ENCODE data around the gene HDAC7. TPM values are rescaled to one million over a fixed set of nuclear protein-coding genes. Genes with fewer than 3 reads are reported as not detected.

Gene HDAC7
- total RNA-seq, 1 experiment from 2014 or later, result 71.2 TPM

DNA sequence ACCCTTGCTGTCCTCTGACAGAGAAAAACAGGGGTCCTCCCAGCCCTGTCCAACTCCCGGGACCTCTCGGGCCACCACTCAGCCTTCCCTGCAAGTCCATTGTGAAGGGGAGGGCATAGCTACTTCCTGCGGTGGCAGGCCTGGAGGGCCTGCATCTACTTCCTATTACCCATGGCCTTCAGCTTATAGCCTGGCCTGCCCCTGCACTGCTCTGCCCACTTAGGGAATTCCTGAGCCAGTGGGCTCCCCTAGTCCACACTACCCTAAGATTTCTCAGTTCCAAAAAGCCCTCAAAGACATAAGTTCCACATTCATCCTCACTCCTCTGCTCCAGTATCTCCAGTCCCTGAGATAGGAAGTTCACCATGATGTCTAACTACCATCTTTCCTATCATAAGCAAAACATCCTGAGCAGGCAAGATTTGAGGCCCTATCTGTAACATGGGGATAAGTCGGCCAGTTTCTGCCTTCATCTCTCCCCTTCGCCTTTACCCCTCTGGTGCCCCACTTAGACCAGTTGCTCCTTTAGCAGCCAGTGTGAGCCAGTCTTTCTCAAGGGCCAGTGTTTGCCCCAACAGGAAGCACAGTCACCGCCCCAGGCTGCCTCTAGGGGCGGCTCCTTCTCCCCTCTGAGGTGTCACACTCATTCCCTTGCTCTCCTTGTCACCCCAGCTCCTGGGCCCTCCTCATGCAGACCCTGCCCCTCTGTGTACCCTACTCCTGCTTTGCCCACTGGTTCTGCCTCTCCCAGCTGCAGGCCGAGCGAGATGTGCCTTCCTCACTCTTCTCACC is 10.9 kb downstream of the HDAC7 start:
- Mint-ChIP-seq H3K27ac (ENCODE audit: unreplicated experiment) (no peak overlapping the region), H3K9me3 (ENCODE audit: unreplicated experiment) (no peaks in the 10 kb centered on the region), H3K27me3 (ENCODE audit: insufficient read depth, unreplicated experiment) (no peaks in the 10 kb centered on the region), H3K36me3 (ENCODE audit: insufficient read depth, unreplicated experiment) (peaks cover 9% of the 10 kb centered on the region), H3K4me1 (ENCODE audit: low read depth, unreplicated experiment) (peaks cover 9% of the 10 kb centered on the region), H3K4me3 (ENCODE audit: unreplicated experiment) (no peak overlapping the region)
- Histone ChIP-seq H3K4me3 (ENCODE audit: low read depth, low read length) (no peak overlapping the region), H3K9me3 (no peaks in the 10 kb centered on the region), H3K4me1 (peaks cover 18% of the 10 kb centered on the region), H3K36me3 (ENCODE audit: control insufficient read depth, insufficient read depth, low read length) (no peaks in the 10 kb centered on the region; the same call in 1 of the 2 replicates), H3K27me3 (replicated peaks; ENCODE audit: control insufficient read depth, insufficient read depth, low read length) (no peaks in the 10 kb centered on the region)
- intact Hi-C loops (cut with micrococcal nuclease; ENCODE audit: unreplicated experiment), result no loop called here
- no TSS peak for BruUV-seq (replicated peaks)
- ChIA-PET CTCF (interaction anchor here (0.7 to 3.3 kb wide), 3 partner anchors 11 to 33 kb away, joined by 4 to 21 read pairs (median 7); no protein-coding TSS in a partner anchor), POLR2A (interaction anchor here (1.5 kb wide), 1 partner anchor 12 kb away, joined by 3 read pairs; no protein-coding TSS in a partner anchor)
- DNase-seq, result no peak
- TF ChIP-seq CTCF (IDR thresholded peaks at IDR 0.05; ENCODE audit: insufficient read depth in 1 of 2, low read depth in 1 of 2, low read length in 1 of 2, severe bottlenecking in 1 of 2, unreplicated experiment in 1 of 2), result no peak

GRCh38 chr12:47808050-47808449 is 11.7 kb downstream of the HDAC7 start:
- POLR2A ChIA-PET, result interaction anchor here (1.5 kb wide), 1 partner anchor 13 kb away, joined by 3 read pairs; no protein-coding TSS in a partner anchor
- BruUV-seq (replicated peaks), result no TSS peak
- DNase-seq, result no peak
- Mint-ChIP-seq H3K9me3 (ENCODE audit: unreplicated experiment) (no peaks in the 10 kb centered on the region), H3K27me3 (ENCODE audit: insufficient read depth, unreplicated experiment) (no peaks in the 10 kb centered on the region), H3K4me3 (ENCODE audit: unreplicated experiment) (no peak overlapping the region), H3K4me1 (ENCODE audit: low read depth, unreplicated experiment) (peaks cover 9% of the 10 kb centered on the region), H3K36me3 (ENCODE audit: insufficient read depth, unreplicated experiment) (peaks cover 9% of the 10 kb centered on the region), H3K27ac (ENCODE audit: unreplicated experiment) (no peak overlapping the region)
- Histone ChIP-seq H3K4me1 (peaks cover 18% of the 10 kb centered on the region), H3K9me3 (no peaks in the 10 kb centered on the region), H3K4me3 (ENCODE audit: low read depth, low read length) (no peak overlapping the region), H3K27me3 (replicated peaks; ENCODE audit: control insufficient read depth, insufficient read depth, low read length) (no peaks in the 10 kb centered on the region), H3K36me3 (ENCODE audit: control insufficient read depth, insufficient read depth, low read length) (no peaks in the 10 kb centered on the region; the same call in 1 of the 2 replicates)
- intact Hi-C loops (cut with micrococcal nuclease; ENCODE audit: unreplicated experiment), result no loop called here
- no peak for TF ChIP-seq CTCF (IDR thresholded peaks at IDR 0.05; ENCODE audit: insufficient read depth in 1 of 2, low read depth in 1 of 2, low read length in 1 of 2, severe bottlenecking in 1 of 2, unreplicated experiment in 1 of 2)
- CTCF ChIA-PET, result interaction anchor here (0.7 to 3.3 kb wide), 4 partner anchors 11 to 33 kb away, joined by 3 to 21 read pairs (median 6); no protein-coding TSS in a partner anchor

GRCh38 chr12:47807338-47807737 is 12.4 kb downstream of the HDAC7 start:
- peaks cover 16% of the 10 kb centered on the region for H3K36me3 Mint-ChIP-seq (ENCODE audit: insufficient read depth, unreplicated experiment)
- Histone ChIP-seq H3K4me3 (ENCODE audit: low read depth, low read length) (no peak overlapping the region), H3K4me1 (peaks cover 14% of the 10 kb centered on the region), H3K36me3 (ENCODE audit: control insufficient read depth, insufficient read depth, low read length) (no peaks in the 10 kb centered on the region; the same call in 1 of the 2 replicates), H3K27me3 (replicated peaks; ENCODE audit: control insufficient read depth, insufficient read depth, low read length) (no peaks in the 10 kb centered on the region), H3K9me3 (no peaks in the 10 kb centered on the region)
- no peak overlapping the region for H3K27ac Mint-ChIP-seq (ENCODE audit: unreplicated experiment)
- no peak for DNase-seq
- intact Hi-C loops (cut with micrococcal nuclease; ENCODE audit: unreplicated experiment), result no loop called here
- CTCF ChIA-PET, result interaction anchor here (0.7 to 3.3 kb wide), 4 partner anchors 10 to 31 kb away, joined by 3 to 21 read pairs (median 5); partner anchors contain the start of gene HDAC7
- no peak for TF ChIP-seq CTCF (IDR thresholded peaks at IDR 0.05; ENCODE audit: insufficient read depth in 1 of 2, low read depth in 1 of 2, low read length in 1 of 2, severe bottlenecking in 1 of 2, unreplicated experiment in 1 of 2)
- H3K27me3 Mint-ChIP-seq (ENCODE audit: insufficient read depth, unreplicated experiment), result no peaks in the 10 kb centered on the region
- H3K9me3 Mint-ChIP-seq (ENCODE audit: unreplicated experiment), result no peaks in the 10 kb centered on the region
- BruUV-seq (replicated peaks), result no TSS peak
- POLR2A ChIA-PET, result interaction anchor here (1.5 kb wide), 1 partner anchor 13 kb away, joined by 3 read pairs; no protein-coding TSS in a partner anchor
- H3K4me1 Mint-ChIP-seq (ENCODE audit: low read depth, unreplicated experiment), result peaks cover 9% of the 10 kb centered on the region
- H3K4me3 Mint-ChIP-seq (ENCODE audit: unreplicated experiment), result no peak overlapping the region

Data from Caco-2 (cell line).